ENCODE data around the gene ROBO2.

The ROBO2 gene

DNA sequence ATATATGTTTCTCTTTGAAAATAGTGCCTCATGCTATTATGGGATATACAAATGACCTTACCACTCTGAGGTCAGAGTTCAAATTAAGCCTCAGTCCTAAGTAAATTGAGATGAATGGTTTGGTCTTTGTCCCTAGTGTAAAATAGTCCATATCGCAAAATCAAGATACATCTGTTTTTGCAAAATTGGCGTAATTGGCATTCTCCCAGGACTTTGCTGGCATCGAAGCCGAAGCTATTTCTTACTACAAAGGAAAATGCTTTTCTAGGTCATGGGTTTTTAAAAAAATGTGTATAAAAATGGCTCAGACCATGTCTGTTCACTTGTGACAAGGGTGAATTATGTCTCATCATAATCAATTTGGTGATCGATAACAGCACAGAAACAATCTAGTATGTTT is 25.9 kb downstream of the ROBO2 start:
- Histone ChIP-seq H3K27me3 (replicated peaks; ENCODE audit: control insufficient read depth, insufficient read depth, low read length) (no peaks in the 10 kb centered on the region), H3K4me3 (replicated peaks; ENCODE audit: low read depth, low read length) (no peak overlapping the region), H3K36me3 (ENCODE audit: control insufficient read depth, insufficient read depth, low read length) (no peaks in the 10 kb centered on the region)
- TF ChIP-seq, protein P1, sequence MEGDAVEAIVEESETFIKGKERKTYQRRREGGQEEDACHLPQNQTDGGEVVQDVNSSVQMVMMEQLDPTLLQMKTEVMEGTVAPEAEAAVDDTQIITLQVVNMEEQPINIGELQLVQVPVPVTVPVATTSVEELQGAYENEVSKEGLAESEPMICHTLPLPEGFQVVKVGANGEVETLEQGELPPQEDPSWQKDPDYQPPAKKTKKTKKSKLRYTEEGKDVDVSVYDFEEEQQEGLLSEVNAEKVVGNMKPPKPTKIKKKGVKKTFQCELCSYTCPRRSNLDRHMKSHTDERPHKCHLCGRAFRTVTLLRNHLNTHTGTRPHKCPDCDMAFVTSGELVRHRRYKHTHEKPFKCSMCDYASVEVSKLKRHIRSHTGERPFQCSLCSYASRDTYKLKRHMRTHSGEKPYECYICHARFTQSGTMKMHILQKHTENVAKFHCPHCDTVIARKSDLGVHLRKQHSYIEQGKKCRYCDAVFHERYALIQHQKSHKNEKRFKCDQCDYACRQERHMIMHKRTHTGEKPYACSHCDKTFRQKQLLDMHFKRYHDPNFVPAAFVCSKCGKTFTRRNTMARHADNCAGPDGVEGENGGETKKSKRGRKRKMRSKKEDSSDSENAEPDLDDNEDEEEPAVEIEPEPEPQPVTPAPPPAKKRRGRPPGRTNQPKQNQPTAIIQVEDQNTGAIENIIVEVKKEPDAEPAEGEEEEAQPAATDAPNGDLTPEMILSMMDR (IDR thresholded peaks at IDR 0.05; ENCODE audit: insufficient read depth, low read length, poor library complexity, severe bottlenecking): no peak
- no peak for DNase-seq (ENCODE audit: extremely low read depth, insufficient read length)

- no peak overlapping the region for H3K4me3 ChIP-seq (replicated peaks; ENCODE audit: low read depth, low read length)
- no peak for DNase-seq (ENCODE audit: extremely low read depth, insufficient read length)
- TF ChIP-seq, protein P1 (IDR thresholded peaks at IDR 0.05; ENCODE audit: insufficient read depth, low read length, poor library complexity, severe bottlenecking): no peak
- no peaks in the 10 kb centered on the region for H3K27me3 ChIP-seq (replicated peaks; ENCODE audit: control insufficient read depth, insufficient read depth, low read length)
- no peaks in the 10 kb centered on the region for H3K36me3 ChIP-seq (ENCODE audit: control insufficient read depth, insufficient read depth, low read length)
Measured at GRCh38 chr3:77066829-77067228, 26.9 kb downstream of the ROBO2 start.

DNA sequence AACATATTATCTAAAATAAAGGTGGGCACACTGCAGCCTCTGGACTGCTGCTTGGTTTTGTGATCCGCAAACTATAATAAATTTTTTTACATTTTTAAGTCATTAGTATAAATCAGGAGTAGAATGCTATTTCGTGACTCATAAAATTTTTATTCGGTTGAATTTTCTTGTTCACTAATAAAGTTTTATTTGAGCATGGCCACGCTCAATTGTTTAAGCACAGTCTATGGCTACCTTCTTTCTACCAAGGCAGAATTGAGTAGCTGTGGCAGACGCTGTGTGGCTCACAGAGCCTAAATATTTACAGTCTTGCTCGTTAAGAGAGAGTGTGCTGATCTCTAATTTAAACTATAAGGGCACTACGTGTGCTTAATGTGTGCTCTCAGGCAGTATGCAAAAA is 28.9 kb downstream of the ROBO2 start:
- Histone ChIP-seq H3K27me3 (replicated peaks; ENCODE audit: control insufficient read depth, insufficient read depth, low read length) (no peaks in the 10 kb centered on the region), H3K36me3 (ENCODE audit: control insufficient read depth, insufficient read depth, low read length) (no peaks in the 10 kb centered on the region), H3K4me3 (replicated peaks; ENCODE audit: low read depth, low read length) (no peak overlapping the region)
- TF ChIP-seq, protein P1 (IDR thresholded peaks at IDR 0.05; ENCODE audit: insufficient read depth, low read length, poor library complexity, severe bottlenecking): no peak
- no peak for DNase-seq (ENCODE audit: extremely low read depth, insufficient read length)

GRCh38 chr3:77071364-77071763 is 31.5 kb downstream of the ROBO2 start:
- DNase-seq (ENCODE audit: extremely low read depth, insufficient read length): no peak
- Histone ChIP-seq H3K36me3 (ENCODE audit: control insufficient read depth, insufficient read depth, low read length) (no peaks in the 10 kb centered on the region), H3K27me3 (replicated peaks; ENCODE audit: control insufficient read depth, insufficient read depth, low read length) (no peaks in the 10 kb centered on the region), H3K4me3 (replicated peaks; ENCODE audit: low read depth, low read length) (no peak overlapping the region)
- TF ChIP-seq, protein P1 (IDR thresholded peaks at IDR 0.05; ENCODE audit: insufficient read depth, low read length, poor library complexity, severe bottlenecking): no peak

DNA sequence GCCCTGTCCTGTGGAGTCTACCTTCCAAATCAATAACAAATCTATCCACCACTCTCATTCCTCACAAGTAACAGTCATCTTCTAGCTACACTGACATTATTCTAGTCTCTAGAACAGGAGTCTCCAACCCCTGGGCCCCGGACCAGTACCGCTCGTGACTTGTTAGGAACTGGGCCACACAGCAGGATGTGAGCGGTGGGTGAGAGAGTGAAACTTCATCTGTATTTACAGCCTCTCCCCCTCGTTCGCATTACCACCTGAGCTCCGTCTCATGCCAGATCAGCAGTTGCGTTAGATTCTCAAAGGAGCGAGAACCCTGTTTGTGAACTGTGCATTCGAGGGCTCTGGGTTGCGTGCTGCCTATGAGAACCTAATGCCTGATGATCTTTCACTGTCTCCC is 31.9 kb downstream of the ROBO2 start:
- no peak overlapping the region for H3K4me3 ChIP-seq (replicated peaks; ENCODE audit: low read depth, low read length)
- DNase-seq (ENCODE audit: extremely low read depth, insufficient read length): no peak
- TF ChIP-seq, protein P1 (IDR thresholded peaks at IDR 0.05; ENCODE audit: insufficient read depth, low read length, poor library complexity, severe bottlenecking): no peak
- H3K27me3 ChIP-seq (replicated peaks; ENCODE audit: control insufficient read depth, insufficient read depth, low read length): no peaks in the 10 kb centered on the region
- no peaks in the 10 kb centered on the region for H3K36me3 ChIP-seq (ENCODE audit: control insufficient read depth, insufficient read depth, low read length)

DNA sequence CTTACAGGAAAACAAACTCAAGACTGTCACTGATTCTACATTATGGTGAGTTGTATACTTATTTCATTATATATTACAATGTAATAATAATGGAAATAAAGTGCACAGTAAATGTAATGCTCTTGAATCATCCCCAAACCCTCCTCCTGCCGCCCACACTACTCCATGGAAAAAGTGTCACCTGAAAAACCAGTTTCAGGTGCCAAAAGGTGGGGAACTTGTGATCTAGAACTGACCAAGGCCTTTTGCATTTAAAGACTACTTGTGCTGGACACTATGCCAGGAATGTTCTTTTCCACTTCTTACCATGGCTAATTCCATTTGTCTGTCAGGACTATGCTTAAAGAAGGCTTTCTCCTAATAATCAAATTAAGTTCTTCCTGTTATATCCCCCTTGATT is 32.3 kb downstream of the ROBO2 start:
- TF ChIP-seq, protein P1 (IDR thresholded peaks at IDR 0.05; ENCODE audit: insufficient read depth, low read length, poor library complexity, severe bottlenecking): no peak
- no peak for DNase-seq (ENCODE audit: extremely low read depth, insufficient read length)
- H3K36me3 ChIP-seq (ENCODE audit: control insufficient read depth, insufficient read depth, low read length): no peaks in the 10 kb centered on the region
- H3K4me3 ChIP-seq (replicated peaks; ENCODE audit: low read depth, low read length): no peak overlapping the region
- H3K27me3 ChIP-seq (replicated peaks; ENCODE audit: control insufficient read depth, insufficient read depth, low read length): no peaks in the 10 kb centered on the region
